ENCODE data around the gene ATP10D.

Gene ATP10D

DNA sequence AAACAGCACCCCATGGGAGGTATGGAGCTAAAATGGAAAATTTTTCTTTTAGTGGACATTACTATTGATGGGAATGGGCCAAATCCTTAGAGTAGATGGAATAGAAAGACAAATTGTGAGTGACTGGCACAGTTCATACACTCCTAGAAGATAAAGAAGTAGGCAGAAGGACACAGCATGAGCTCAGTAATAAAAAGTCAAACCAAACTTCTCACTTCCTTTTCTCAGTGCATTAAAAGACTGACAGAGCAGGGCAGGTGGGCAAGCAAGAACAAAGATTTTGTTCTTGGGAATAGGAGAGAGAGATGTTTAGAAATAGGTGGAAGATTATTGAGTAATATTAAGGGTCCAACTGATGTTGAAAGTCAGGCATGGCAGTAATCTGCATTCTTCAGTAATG, 132.5 kb downstream of the ATP10D start:
- TF ChIP-seq POLR2A (IDR thresholded peaks at IDR 0.05; ENCODE audit: extremely low read depth, insufficient read length) (no peak), MYC (IDR thresholded peaks at IDR 0.05; ENCODE audit: low read depth, low read length) (no peak)
- TF ChIP-seq, protein P1, sequence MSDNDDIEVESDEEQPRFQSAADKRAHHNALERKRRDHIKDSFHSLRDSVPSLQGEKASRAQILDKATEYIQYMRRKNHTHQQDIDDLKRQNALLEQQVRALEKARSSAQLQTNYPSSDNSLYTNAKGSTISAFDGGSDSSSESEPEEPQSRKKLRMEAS (IDR thresholded peaks at IDR 0.05; ENCODE audit: low read depth, low read length) = no peak
- TF ChIP-seq, protein P2, sequence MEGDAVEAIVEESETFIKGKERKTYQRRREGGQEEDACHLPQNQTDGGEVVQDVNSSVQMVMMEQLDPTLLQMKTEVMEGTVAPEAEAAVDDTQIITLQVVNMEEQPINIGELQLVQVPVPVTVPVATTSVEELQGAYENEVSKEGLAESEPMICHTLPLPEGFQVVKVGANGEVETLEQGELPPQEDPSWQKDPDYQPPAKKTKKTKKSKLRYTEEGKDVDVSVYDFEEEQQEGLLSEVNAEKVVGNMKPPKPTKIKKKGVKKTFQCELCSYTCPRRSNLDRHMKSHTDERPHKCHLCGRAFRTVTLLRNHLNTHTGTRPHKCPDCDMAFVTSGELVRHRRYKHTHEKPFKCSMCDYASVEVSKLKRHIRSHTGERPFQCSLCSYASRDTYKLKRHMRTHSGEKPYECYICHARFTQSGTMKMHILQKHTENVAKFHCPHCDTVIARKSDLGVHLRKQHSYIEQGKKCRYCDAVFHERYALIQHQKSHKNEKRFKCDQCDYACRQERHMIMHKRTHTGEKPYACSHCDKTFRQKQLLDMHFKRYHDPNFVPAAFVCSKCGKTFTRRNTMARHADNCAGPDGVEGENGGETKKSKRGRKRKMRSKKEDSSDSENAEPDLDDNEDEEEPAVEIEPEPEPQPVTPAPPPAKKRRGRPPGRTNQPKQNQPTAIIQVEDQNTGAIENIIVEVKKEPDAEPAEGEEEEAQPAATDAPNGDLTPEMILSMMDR (IDR thresholded peaks at IDR 0.05; ENCODE audit: low read depth, low read length) = no peak
- DNase-seq (ENCODE audit: low read depth) = no peak
- H3K4me3 ChIP-seq (ENCODE audit: low read depth, low read length) = no peak overlapping the region

DNA sequence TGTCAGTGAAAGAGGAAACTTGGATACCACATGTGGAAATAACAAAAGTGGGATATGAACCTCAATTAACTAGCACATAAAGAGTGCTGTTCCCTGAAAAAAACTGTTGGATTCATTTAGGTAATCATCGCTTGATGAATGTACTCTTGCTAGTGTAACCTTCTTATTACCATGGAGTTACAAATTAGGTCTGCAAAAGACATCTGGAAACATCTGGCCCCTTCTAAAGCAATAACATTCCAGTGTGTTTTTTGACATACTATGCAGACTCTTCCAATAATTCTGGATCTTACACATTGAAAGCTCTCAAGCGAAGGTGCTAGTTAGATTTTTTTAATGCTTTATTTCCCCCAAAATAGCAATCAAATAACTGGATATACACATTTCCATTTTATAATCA, 134.6 kb downstream of the ATP10D start:
- TF ChIP-seq, protein P1 (IDR thresholded peaks at IDR 0.05; ENCODE audit: low read depth, low read length) = no peak
- TF ChIP-seq, protein P2 (IDR thresholded peaks at IDR 0.05; ENCODE audit: low read depth, low read length) = no peak
- TF ChIP-seq POLR2A (IDR thresholded peaks at IDR 0.05; ENCODE audit: extremely low read depth, insufficient read length) (no peak), MYC (IDR thresholded peaks at IDR 0.05; ENCODE audit: low read depth, low read length) (no peak)
- no peak for DNase-seq (ENCODE audit: low read depth)
- H3K4me3 ChIP-seq (ENCODE audit: low read depth, low read length) = no peak overlapping the region

DNA sequence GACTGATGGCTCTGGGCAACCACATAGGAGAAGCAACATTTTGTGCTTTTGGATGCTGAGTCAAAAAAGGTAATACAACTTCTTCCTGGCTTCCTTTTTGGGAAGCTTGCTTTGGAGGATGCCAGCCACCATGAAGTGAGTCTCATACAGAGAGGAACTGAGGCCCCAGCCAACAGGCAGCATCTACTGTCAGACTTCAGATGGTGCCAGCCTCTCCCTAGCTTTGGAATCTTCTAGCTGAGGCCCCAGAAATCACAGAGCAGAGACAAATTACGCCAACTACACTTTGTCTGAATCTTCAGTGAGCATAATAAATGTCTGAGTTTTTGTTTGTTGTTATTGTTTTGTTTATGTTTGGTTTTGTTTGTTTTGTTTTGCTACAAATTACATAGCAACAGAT, 136.1 kb downstream of the ATP10D start:
- DNase-seq (ENCODE audit: low read depth) = no peak
- TF ChIP-seq POLR2A (IDR thresholded peaks at IDR 0.05; ENCODE audit: extremely low read depth, insufficient read length) = no peak
- TF ChIP-seq, protein P2 (IDR thresholded peaks at IDR 0.05; ENCODE audit: low read depth, low read length) = no peak
- TF ChIP-seq, protein P1 (IDR thresholded peaks at IDR 0.05; ENCODE audit: low read depth, low read length) = no peak
- no peak for TF ChIP-seq MYC (IDR thresholded peaks at IDR 0.05; ENCODE audit: low read depth, low read length)
- H3K4me3 ChIP-seq (ENCODE audit: low read depth, low read length) = no peak overlapping the region

DNA sequence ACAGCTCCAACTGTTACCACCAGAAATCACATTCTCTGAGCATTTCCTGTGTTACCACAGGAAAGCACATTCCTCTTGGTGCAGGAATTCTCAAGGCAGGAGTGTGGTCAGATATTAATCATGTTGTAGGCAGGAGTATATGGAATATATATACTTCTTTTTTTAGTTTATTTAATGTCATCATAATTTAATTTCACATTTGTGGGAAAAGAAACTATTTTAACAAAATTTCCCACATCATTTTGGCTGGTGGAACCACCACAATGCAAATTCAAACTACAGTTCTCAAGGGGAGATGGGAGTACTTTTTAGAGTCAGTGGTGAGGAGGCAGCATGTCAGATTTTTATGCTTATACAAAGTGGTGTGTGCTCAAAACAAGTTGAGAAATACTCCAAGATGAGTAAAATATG, 139.0 kb downstream of the ATP10D start:
- no peak overlapping the region for H3K4me3 ChIP-seq (ENCODE audit: low read depth, low read length)
- TF ChIP-seq POLR2A (IDR thresholded peaks at IDR 0.05; ENCODE audit: extremely low read depth, insufficient read length) (no peak), MYC (IDR thresholded peaks at IDR 0.05; ENCODE audit: low read depth, low read length) (no peak)
- TF ChIP-seq, protein P2 (IDR thresholded peaks at IDR 0.05; ENCODE audit: low read depth, low read length) = no peak
- TF ChIP-seq, protein P1 (IDR thresholded peaks at IDR 0.05; ENCODE audit: low read depth, low read length) = no peak
- DNase-seq (ENCODE audit: low read depth) = no peak

DNA sequence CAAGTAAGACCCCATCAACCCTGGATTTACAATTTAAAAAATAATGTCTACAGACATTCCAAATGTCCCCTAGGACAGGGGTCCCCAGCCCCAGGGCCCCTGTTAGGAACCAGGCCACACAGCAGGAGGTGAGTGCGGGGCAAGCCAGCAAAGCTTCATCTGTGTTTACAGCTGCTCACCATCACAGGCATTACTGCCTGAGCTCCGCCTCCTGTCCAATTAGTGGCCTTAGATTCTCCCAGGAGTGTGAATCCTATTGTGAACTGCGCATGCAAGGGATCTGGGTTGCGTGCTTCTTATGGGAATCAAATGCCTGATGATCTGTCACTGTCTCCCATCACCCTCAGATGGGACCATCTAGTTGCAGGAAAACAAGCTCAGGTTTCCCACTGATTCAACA, 146.1 kb downstream of the ATP10D start:
- no peak for DNase-seq (ENCODE audit: low read depth)
- no peak overlapping the region for H3K4me3 ChIP-seq (ENCODE audit: low read depth, low read length)
- no peak for TF ChIP-seq MYC (IDR thresholded peaks at IDR 0.05; ENCODE audit: low read depth, low read length)
- no peak for TF ChIP-seq POLR2A (IDR thresholded peaks at IDR 0.05; ENCODE audit: extremely low read depth, insufficient read length)
- TF ChIP-seq, protein P2 (IDR thresholded peaks at IDR 0.05; ENCODE audit: low read depth, low read length) = no peak
- TF ChIP-seq, protein P1 (IDR thresholded peaks at IDR 0.05; ENCODE audit: low read depth, low read length) = no peak

DNA sequence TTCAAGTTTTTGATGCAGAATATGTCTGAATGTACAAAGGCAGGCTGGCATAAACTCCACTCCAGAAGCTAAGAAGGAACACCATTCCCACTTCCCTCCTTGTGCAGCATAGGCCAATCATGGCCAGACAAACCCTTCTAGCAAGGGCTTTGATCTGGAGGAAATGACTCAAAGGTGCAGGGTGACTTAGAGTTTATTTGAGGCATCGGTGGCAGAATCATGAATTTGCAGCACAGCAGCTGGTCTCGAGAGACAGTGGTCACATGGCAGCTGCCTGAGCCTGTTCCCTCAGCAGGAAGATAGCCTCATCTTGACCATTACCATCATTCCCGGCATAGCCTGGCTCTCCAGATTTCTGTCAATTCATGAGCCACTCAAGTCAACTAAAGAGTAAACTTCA, 154.5 kb downstream of the ATP10D start:
- TF ChIP-seq, protein P2 (IDR thresholded peaks at IDR 0.05; ENCODE audit: low read depth, low read length) = no peak
- TF ChIP-seq, protein P1 (IDR thresholded peaks at IDR 0.05; ENCODE audit: low read depth, low read length) = 0 out of 2 replicates have a peak, but pooled peaks have one; percentile 9
- TF ChIP-seq MYC (IDR thresholded peaks at IDR 0.05; ENCODE audit: low read depth, low read length) = no peak
- TF ChIP-seq POLR2A (IDR thresholded peaks at IDR 0.05; ENCODE audit: extremely low read depth, insufficient read length) = no peak
- H3K4me3 ChIP-seq (ENCODE audit: low read depth, low read length) = no peak overlapping the region
- DNase-seq (ENCODE audit: low read depth) = peak; percentile 51

All from NB4 (cell line).